HPDE6-E6E7 (cell line): ENCODE data around the gene GOLGA8R.
"Not testable (repeated sequence)": the region's sequence is repeated elsewhere in the genome, so short reads cannot be mapped to it uniquely, and the experiment has no call there.

Source experiments
- DNase-seq: peaks from one replicate; pipeline ENCODE4 v3.0.0; 2011; ENCODE audit warnings: missing footprints; ENCODE audit errors: extremely low spot score

GOLGA8R gene

DNA sequence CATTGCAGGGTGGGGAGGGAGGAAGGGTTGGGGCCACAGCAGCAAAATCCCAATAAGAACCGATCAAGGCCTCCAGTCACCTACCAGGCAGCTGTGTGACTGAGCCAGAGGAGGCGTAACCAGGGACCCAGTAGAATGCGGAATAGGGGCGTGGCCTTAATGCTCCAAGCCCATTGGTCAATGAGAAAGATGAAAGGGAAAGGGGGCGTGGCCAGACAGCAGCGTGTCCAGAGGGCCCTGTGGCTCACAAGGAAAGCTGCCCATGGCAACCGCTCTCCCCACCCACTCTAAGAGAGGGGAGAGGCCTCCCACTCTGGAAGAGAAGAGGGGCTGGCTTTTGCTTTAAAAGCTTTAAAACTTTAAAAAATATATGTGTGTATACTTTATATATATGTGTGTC, at the start of gene GOLGA8R:
Gene GOLGA8R, minus strand, starts transcription at position 101 of the 400 bp plus-strand sequence. Its CDS starts 98 bp downstream, at position 3.
- DNase-seq, result not testable (repeated sequence)

DNA sequence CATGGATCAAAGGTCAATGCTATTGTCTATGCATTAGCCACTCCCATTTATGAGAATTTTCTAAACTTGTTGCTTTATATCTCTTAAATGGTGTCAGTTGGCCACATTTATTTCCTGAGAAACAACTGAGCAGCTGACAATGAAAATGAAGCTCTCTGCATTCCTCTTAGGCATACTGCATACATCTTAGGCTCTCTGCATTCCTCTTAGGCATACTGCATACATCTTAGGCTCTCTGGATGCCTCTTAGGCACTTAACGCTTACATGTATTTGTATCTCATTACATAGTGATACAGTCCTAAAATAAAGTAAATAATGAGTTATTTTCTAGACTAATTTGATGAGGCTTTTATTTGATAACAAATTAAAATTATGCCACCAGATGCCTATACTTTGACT, 49.8 kb upstream of the GOLGA8R start:
- DNase-seq, result not testable (repeated sequence)

- not testable (repeated sequence) for DNase-seq
Measured at GRCh38 chr15:30462176-30462575, 48.1 kb upstream of the GOLGA8R start.

- not testable (repeated sequence) for DNase-seq
Measured at GRCh38 chr15:30452702-30453101, 38.6 kb upstream of the GOLGA8R start.

GRCh38 chr15:30438348-30438747, 24.3 kb upstream of the GOLGA8R start:
- not testable (repeated sequence) for DNase-seq

GRCh38 chr15:30435878-30436277, 21.8 kb upstream of the GOLGA8R start:
- not testable (repeated sequence) for DNase-seq

GRCh38 chr15:30420723-30421122, 6.7 kb upstream of the GOLGA8R start:
- DNase-seq, result not testable (repeated sequence)

DNA sequence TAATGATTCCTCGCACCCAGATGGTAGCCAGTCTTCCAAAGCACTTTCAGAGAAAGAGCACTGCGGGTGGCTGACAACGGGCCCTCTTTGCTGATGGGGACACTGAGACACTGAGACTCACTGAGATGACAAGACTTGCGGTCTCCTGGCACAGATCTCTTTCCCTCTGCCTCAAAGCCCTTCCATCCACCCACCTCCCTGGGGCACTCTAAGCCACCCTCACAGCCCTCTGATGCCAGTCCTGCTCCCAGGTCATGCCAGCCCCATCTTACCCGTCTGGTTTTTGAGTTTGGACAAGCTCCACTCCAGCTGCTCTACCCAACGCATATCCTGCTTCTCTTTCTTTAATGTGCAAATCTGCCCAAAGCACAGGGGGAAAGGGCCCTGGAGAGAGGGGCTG, 6.4 kb downstream of the GOLGA8R start:
- not testable (repeated sequence) for DNase-seq

DNA sequence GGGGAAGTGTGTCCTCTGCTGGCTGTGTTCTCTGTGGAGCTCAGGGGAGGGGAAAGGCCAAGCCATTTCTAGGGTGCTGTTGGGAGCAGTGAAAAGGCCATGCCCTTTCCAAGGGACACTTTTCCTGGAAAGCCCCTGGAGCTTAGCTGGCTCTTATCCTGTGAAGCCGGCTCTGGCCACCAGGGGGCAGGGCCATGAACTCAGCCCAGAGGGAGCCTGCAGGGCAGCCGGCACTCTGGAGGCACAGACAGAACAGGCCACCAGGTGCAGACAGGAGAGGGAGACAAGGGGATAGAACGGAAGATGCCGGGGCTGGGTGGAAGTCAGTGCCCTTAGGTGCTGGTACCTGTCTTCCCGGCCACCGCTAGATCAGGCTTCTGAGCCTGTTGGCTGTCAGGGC, 15.1 kb downstream of the GOLGA8R start:
- not testable (repeated sequence) for DNase-seq

DNA sequence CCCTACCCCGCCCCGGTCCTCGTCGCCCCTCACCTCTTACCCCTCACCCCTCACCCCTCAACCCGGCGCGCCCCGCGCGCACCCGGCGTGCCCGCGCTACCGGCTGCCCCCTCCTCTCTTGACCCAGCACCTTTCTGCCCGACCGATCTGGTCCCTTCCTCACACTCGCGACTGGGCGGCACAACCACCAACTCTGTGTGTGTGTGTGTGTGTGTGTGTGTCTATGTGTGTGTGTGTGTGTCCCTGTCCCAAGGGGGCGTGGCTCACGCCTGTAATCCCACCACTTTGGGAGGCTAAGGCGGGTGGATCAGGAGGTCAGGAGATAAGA, 20.4 kb downstream of the GOLGA8R start:
- DNase-seq, result not testable (repeated sequence)

- not testable (repeated sequence) for DNase-seq
Measured at GRCh38 chr15:30392766-30393663, 21.0 kb downstream of the GOLGA8R start, which contains the start of gene CHRFAM7A. Gene CHRFAM7A (minus strand): TSS chr15:30393540. CDS start chr15:30383351, 10,189 bp downstream.

DNA sequence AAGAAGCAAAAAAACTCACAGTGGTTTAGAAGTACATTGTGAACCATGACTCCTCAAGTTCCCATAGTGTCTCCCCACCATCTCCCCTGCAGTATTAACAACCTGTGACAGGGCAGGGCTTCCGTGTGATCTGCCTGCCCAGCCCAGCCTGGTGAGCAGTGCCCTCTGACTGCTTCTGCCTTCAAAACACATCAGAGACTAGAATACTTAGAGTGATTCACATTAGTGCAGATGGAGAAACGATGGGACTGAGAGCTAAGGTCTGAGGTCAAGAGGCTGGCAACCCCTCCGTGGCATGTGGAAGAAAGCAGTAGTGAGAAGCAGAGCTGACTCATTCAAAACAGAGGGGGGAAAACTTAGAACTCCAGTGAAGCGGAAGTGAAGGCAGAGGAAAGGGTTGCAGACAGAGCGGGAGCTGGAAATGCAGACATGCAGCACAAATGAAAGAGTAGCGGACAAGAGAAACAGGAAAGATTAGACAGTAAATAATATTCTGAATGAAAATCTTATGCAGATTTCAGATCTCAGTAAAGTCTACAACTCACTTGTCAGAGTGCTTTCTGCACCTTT, 27.7 kb downstream of the GOLGA8R start:
- DNase-seq, result not testable (repeated sequence)

GRCh38 chr15:30377082-30377413, 37.0 kb downstream of the GOLGA8R start:
- DNase-seq, result not testable (repeated sequence)

- DNase-seq, result not testable (repeated sequence)
Measured at GRCh38 chr15:30376375-30377081, 37.5 kb downstream of the GOLGA8R start.

GRCh38 chr15:30375872-30376271, 38.2 kb downstream of the GOLGA8R start:
- not testable (repeated sequence) for DNase-seq

GRCh38 chr15:30374862-30375261, 39.2 kb downstream of the GOLGA8R start:
- DNase-seq, result not testable (repeated sequence)

GRCh38 chr15:30368271-30368670, 45.8 kb downstream of the GOLGA8R start:
- DNase-seq, result not testable (repeated sequence)

- not testable (repeated sequence) for DNase-seq
Measured at GRCh38 chr15:30367246-30367645, 46.8 kb downstream of the GOLGA8R start.

DNA sequence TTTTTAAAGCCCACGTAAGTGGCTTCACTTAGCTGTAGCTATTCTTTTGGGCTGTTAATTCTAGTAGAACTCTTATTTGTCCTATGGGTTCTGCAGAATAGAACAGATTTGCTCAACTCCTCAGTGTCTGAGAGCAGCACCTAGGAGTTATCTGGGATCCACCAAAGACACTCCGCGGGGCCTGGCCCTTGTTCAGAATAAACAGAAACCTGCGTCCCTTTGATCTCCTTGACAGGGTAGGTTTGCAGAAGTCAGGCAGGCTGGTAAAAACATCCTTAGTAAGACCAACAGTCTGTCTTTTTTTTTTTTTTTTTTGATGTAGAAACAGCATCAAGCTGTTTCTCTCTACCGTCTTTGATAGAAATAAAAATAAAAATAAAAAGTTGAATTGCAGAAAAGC, 52.7 kb downstream of the GOLGA8R start:
- DNase-seq, result not testable (repeated sequence)

DNA sequence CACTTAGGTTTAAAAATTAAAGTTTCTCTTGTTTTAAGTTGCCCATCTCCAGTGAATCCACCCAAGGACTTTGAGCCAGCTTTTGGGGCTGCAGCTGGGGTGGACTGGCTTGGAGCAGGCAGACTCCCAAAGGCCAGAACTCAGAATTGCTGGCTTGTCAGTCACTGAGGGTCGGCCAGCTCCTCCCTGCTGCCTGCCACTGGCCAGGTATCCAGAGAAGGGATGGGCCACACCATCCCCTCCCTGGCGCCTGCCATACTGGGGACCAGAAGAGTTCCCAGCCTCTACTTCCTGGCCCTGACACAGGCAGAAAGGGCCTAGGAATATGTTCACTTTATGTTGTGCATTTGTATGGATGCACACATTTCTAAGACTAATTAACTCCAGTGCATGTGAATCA, 53.1 kb downstream of the GOLGA8R start:
- not testable (repeated sequence) for DNase-seq

- DNase-seq, result not testable (repeated sequence)
Measured at GRCh38 chr15:30355043-30355442, 59.0 kb downstream of the GOLGA8R start.
